Upper lobe of left lung (tissue), 4 donors: ENCODE data around the gene PFDN1.

ENCODE experiments used
- CTCF ChIP-seq, 6 experiments: fragments of 450-650 bp in 4 of 6; fragments of 200-600 bp in 2 of 6; sonication (generic) in 2 of 6; IDR thresholded peaks; one replicate each; pipeline ENCODE4 v1.5.1; 2016 to 2019; ENCODE audit warnings: antibody characterized with exemption in 6 of 6
- EP300 ChIP-seq, 4 donors: sonication (generic); formaldehyde crosslinking; IDR thresholded peaks; one replicate each; pipeline ENCODE4 v1.5.1; 2017; ENCODE audit warnings: antibody characterized with exemption in 4 of 4, control low read depth in 2 of 4
- POLR2A ChIP-seq, 4 donors: fragments of 450-650 bp; IDR thresholded peaks; one replicate each; pipeline ENCODE4 v1.5.1; 2016 to 2017; ENCODE audit warnings: antibody characterized with exemption in 4 of 4, mild to moderate bottlenecking in 2 of 4

GRCh38 chr5:140342896-140343295 lies 40.0 kb upstream of the PFDN1 start:
- no peak for TF ChIP-seq CTCF (IDR thresholded peaks at IDR 0.05)
- TF ChIP-seq POLR2A (IDR thresholded peaks at IDR 0.05) = no peak
- TF ChIP-seq EP300 (IDR thresholded peaks at IDR 0.05) = no peak
